GM06990 (cell line): ENCODE results near the gene LNX2.

ENCODE experiments used
- DNase-seq: peaks from one replicate; pipeline ENCODE4 v3.0.0-alpha.2; 2011; ENCODE audit not compliant: insufficient read length; ENCODE audit errors: extremely low read depth
- H3K27me3 ChIP-seq: replicated peaks from 2 replicates; pipeline ENCODE4 v1.6.0; 2011; ENCODE audit warnings: low read length; ENCODE audit not compliant: control insufficient read depth, insufficient read depth
- H3K36me3 ChIP-seq: 2 replicates; pipeline ENCODE4 v1.5.1; 2011; ENCODE audit warnings: low read length; ENCODE audit not compliant: control insufficient read depth, insufficient read depth
- H3K4me3 ChIP-seq: replicated peaks from 2 replicates; pipeline ENCODE4 v1.5.1; 2011; ENCODE audit warnings: low read depth, mild to moderate bottlenecking, control low read depth, low read length
- CTCF ChIP-seq: IDR thresholded peaks from 2 replicates; pipeline ENCODE4 v1.5.1; 2011; ENCODE audit warnings: low read length, control low read depth, mild to moderate bottlenecking, inconsistent platforms; ENCODE audit not compliant: insufficient read depth, poor library complexity, severe bottlenecking

LNX2 gene

GRCh38 chr13:27599845-27600553, 20.3 kb downstream of the LNX2 start:
- no peak overlapping the region for H3K4me3 ChIP-seq
- DNase-seq = no peak
- H3K36me3 ChIP-seq = no peaks in the 10 kb centered on the region
- TF ChIP-seq CTCF = no peak
- H3K27me3 ChIP-seq = no peaks in the 10 kb centered on the region

GRCh38 chr13:27599096-27599495, 21.2 kb downstream of the LNX2 start:
- no peaks in the 10 kb centered on the region for H3K36me3 ChIP-seq
- H3K27me3 ChIP-seq = no peaks in the 10 kb centered on the region
- DNase-seq = no peak
- no peak overlapping the region for H3K4me3 ChIP-seq
- TF ChIP-seq CTCF = no peak

- H3K36me3 ChIP-seq = no peaks in the 10 kb centered on the region
- no peaks in the 10 kb centered on the region for H3K27me3 ChIP-seq
- DNase-seq = no peak
- TF ChIP-seq CTCF = no peak
- H3K4me3 ChIP-seq = no peak overlapping the region
Measured at GRCh38 chr13:27595055-27595811, 25.1 kb downstream of the LNX2 start.

- no peak for TF ChIP-seq CTCF
- Histone ChIP-seq H3K4me3 (no peak overlapping the region), H3K27me3 (no peaks in the 10 kb centered on the region), H3K36me3 (no peaks in the 10 kb centered on the region)
- no peak for DNase-seq
Measured at GRCh38 chr13:27593267-27593666, 27.1 kb downstream of the LNX2 start.

GRCh38 chr13:27592865-27593264, 27.5 kb downstream of the LNX2 start:
- DNase-seq = no peak

More at GRCh38 chr13:27592865-27593264, 27.5 kb downstream of the LNX2 start:
- TF ChIP-seq CTCF = no peak
- no peaks in the 10 kb centered on the region for H3K27me3 ChIP-seq
- no peaks in the 10 kb centered on the region for H3K36me3 ChIP-seq
- H3K4me3 ChIP-seq = no peak overlapping the region
